Ishikawa (cell line): ENCODE results near the gene MRPL10.

Experiments used
- EP300 ChIP-seq: IDR thresholded peaks from 2 replicates; pipeline ENCODE4 v1.6.1; 2012; ENCODE audit warnings: borderline replicate concordance
- TF ChIP-seq, protein P1 (sequence below): IDR thresholded peaks from 2 replicates; pipeline ENCODE4 v1.6.1; 2012; ENCODE audit warnings: low read depth, mild to moderate bottlenecking
- TF ChIP-seq, protein P2 (sequence below): IDR thresholded peaks from 2 replicates; pipeline ENCODE4 v1.6.1; 2012

DNA sequence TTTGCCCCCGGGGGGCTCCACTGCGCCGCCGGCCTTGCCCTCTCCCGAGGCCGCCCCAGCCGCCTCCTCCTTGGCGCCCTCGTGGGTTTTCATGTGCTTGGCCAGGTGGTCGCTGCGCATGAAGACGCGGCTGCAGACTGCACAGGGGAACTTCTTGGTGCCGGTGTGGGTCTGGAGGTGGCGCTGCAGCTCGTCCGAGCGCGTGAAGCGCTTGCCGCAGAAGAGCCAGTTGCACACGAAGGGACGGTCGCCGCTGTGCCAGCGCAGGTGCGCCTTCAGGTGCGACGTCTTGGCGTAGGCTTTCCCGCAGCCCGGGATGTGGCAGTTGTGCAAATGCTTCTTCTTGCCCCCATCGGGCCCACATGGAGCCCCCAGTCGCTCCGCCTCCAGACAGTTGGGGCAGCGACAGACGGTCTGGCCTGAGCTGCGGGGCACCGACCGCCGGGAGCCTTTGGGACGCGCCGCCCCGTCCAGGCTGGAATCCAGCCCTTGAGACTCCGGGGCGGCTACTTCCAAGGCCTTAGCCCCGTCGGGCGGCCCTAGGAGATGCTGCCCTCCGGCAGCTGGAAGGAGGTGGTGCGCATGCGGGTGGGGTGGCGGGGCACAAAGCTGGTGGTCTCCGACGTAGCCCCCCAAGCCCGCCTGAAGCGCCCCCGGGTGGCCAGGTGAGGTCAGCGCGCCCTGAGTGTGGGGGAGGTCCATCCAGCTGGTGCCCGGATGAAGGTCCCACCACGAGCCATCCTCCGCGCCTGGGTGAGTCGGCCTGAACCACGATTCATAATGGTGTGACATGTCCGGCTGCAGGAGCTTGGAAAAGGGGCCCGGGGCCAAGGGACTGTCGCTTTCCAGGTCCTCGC, 16.2 kb upstream of the MRPL10 start:
- TF ChIP-seq EP300 = no peak
- TF ChIP-seq, protein P1, sequence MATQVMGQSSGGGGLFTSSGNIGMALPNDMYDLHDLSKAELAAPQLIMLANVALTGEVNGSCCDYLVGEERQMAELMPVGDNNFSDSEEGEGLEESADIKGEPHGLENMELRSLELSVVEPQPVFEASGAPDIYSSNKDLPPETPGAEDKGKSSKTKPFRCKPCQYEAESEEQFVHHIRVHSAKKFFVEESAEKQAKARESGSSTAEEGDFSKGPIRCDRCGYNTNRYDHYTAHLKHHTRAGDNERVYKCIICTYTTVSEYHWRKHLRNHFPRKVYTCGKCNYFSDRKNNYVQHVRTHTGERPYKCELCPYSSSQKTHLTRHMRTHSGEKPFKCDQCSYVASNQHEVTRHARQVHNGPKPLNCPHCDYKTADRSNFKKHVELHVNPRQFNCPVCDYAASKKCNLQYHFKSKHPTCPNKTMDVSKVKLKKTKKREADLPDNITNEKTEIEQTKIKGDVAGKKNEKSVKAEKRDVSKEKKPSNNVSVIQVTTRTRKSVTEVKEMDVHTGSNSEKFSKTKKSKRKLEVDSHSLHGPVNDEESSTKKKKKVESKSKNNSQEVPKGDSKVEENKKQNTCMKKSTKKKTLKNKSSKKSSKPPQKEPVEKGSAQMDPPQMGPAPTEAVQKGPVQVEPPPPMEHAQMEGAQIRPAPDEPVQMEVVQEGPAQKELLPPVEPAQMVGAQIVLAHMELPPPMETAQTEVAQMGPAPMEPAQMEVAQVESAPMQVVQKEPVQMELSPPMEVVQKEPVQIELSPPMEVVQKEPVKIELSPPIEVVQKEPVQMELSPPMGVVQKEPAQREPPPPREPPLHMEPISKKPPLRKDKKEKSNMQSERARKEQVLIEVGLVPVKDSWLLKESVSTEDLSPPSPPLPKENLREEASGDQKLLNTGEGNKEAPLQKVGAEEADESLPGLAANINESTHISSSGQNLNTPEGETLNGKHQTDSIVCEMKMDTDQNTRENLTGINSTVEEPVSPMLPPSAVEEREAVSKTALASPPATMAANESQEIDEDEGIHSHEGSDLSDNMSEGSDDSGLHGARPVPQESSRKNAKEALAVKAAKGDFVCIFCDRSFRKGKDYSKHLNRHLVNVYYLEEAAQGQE = no peak
- TF ChIP-seq, protein P2, sequence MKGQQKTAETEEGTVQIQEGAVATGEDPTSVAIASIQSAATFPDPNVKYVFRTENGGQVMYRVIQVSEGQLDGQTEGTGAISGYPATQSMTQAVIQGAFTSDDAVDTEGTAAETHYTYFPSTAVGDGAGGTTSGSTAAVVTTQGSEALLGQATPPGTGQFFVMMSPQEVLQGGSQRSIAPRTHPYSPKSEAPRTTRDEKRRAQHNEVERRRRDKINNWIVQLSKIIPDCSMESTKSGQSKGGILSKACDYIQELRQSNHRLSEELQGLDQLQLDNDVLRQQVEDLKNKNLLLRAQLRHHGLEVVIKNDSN = no peak
